ENCODE data around the gene TRIM25.

- TF ChIP-seq CTCF (IDR thresholded peaks at IDR 0.05) (no peak), POLR2A (IDR thresholded peaks at IDR 0.05) (no peak), POLR2AphosphoS5 (IDR thresholded peaks at IDR 0.05; ENCODE audit: insufficient read depth in 1 of 2, low read depth in 1 of 2) (no peak)
Observed at GRCh38 chr17:56956992-56957391, 43.1 kb upstream of the TRIM25 start.

All from vagina (tissue), 2 donors.